HG02884 (cell line): ENCODE data around the gene ALK.

ENCODE experiments used
- ATAC-seq: cut with Tn5 transposase; IDR thresholded peaks from one replicate; pipeline ENCODE4 v1.9.1; 2021; ENCODE audit warnings: mild to moderate bottlenecking, moderate library complexity; ENCODE audit not compliant: unreplicated experiment

The ALK gene

DNA sequence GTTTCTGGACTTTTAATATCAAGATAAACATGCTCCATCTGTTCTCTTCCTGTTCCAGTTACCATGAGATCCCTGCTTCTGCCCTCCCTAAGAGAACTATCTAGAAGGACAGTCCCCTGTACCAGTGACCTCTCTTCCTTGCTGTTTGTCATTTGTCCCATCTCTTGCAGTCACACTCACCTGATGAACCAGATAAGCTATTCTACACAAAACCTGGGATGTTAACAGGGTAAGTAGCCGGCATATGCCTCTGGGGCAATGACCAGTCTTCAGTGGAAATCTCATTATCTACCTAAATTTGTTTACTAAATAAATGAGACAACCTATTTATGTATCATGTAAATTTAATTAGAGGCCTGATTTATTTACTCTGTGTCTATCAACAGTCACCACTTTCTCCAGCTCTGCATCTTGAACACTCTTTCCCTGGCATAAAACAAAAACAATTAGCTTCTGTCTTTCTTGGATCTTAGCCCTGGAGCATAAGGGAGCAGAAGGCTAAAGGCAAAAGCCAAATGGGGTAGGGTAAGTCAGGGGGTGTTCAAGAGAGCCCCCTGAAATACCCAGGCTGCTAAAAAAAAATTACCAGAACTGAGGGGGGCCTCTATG lies 337.7 kb downstream of the ALK start:
- ATAC-seq, result no peak

GRCh38 chr2:29583104-29583503 lies 338.3 kb downstream of the ALK start:
- ATAC-seq, result no peak

GRCh38 chr2:29582062-29582461 lies 339.3 kb downstream of the ALK start:
- ATAC-seq, result no peak

GRCh38 chr2:29580223-29580622 lies 341.2 kb downstream of the ALK start:
- no peak for ATAC-seq

DNA sequence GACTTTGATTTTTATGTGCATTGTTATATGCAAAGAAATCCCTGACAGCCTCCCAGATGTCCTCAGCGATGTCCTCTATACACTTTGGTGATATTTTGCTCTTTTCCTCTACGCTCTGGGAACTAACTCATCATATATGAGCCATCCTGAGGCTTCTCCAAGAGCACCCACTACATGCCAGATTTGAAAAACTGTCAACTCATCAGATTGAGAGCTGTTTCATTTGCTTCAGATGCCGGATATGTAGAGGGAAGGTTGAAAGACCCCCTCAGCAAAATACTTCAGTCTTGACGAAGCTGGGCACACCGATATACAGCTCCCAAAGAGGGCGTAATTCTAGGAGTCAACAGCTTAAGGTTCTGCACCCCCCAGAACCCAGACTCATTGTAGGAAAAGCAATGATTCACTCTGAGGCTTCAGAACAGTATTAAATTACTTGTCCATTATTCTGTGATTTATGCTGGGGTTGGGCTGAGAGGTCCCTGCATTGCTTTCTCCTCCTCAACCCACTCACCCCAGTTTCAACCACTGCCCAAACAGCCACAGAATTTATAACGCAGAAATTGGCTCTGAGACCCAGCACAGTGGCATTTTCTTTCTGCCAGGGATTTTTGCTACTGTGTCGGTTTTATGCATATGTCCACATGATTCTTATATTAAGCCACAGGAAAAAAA lies 341.8 kb downstream of the ALK start:
- ATAC-seq, result no peak

- ATAC-seq, result no peak
Measured at GRCh38 chr2:29578084-29578598, 343.2 kb downstream of the ALK start.

DNA sequence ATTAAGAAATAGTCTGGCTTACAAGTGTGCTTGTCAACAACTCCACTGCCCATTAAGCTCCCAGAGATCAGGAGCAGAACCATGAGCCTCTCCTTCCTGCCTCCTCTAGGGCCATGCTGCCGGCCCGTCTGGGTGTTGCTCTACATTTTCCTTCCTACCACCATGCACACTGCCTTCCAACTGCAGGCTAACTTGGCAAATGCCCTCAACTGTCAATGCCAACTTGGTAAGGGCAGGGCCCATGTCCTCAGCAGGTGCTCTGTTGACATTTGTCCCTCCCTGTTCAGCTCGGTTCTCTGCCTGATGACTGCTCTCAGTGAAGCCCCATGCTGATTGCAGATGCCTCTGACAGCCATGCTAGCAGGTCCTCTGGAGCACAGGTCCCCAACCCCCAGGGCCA lies 345.2 kb downstream of the ALK start:
- ATAC-seq, result no peak

- no peak for ATAC-seq
Measured at GRCh38 chr2:29575370-29575890, 346.0 kb downstream of the ALK start.

DNA sequence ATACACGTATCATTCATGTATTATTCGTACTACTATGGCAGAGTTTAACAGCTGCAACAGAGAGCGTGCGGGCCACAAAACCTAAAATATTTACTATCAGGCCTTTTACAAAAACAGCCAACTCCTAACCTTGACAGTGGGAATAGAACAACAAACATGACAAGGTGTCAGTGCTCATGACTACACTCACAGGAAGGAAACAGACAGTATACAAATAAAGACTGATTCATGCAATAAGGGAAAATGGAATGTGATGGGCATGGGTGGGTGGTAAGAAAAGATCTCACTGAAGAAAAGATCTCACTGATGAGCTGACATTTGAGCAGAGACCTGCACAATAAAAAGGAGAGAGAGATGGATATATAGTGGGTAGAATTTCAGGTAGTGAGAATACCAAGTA lies 347.8 kb downstream of the ALK start:
- ATAC-seq, result no peak

GRCh38 chr2:29573147-29573546 lies 348.2 kb downstream of the ALK start:
- no peak for ATAC-seq

- ATAC-seq, result no peak
Measured at GRCh38 chr2:29570539-29570938, 350.8 kb downstream of the ALK start.

GRCh38 chr2:29567906-29568520 lies 353.4 kb downstream of the ALK start:
- ATAC-seq, result no peak

- no peak for ATAC-seq
Measured at GRCh38 chr2:29563697-29564096, 357.7 kb downstream of the ALK start.

DNA sequence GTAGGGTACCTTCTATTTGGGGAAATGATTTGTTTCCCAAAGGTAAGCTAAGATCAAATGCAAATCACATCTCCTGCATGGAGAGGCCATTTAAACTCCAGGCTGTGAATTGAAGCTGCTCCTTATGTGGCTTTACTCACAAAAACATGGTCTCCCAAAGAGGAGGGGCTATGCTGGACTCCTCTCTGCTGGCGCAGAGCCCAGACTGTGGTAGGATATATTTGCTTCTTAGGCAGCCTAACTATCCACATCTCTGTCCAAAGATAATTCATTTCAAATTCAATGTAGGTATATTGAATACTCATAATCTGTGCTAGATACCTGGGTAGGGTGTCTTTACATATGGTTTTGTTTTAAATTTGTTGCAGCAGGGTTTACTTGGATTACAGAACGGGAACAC lies 358.5 kb downstream of the ALK start:
- ATAC-seq, result no peak

DNA sequence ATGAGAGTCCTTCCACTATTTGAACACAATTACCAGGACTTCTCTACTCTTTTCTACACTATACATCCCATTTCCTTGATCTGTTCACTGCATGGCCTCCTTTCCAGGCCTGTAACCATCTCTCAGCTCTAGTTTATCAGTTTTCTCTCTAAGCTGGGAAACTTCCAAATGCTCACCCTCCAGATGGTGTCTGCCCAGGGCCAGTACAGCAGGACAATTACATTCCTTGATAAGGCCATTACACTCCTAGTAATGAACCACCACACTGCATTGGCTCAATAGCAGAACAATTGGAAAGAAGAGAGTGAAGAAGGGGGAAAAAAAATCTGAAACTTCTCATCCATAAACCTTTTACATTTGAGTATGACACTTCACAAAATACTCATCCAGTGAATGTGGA lies 359.1 kb downstream of the ALK start:
- no peak for ATAC-seq

DNA sequence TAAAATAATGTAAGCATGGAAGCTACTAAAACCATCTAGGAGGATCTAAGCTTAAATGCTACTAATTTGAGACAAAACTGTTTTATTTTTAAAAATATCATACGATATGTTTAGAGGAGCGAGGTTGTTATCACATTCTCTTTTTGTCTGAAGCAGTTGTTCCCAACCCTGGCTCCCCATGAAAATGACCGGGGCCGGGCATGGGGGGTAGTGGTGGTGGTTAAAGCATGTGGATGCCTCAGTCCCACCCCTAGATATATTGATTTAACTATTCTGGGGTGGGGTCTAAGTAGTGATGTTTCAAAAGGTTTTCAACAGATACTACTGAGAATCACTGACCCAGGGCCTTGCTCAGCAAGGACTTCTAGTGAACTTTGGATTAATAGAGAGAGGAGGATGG lies 359.8 kb downstream of the ALK start:
- no peak for ATAC-seq

- ATAC-seq, result no peak
Measured at GRCh38 chr2:29561181-29561580, 360.2 kb downstream of the ALK start.

DNA sequence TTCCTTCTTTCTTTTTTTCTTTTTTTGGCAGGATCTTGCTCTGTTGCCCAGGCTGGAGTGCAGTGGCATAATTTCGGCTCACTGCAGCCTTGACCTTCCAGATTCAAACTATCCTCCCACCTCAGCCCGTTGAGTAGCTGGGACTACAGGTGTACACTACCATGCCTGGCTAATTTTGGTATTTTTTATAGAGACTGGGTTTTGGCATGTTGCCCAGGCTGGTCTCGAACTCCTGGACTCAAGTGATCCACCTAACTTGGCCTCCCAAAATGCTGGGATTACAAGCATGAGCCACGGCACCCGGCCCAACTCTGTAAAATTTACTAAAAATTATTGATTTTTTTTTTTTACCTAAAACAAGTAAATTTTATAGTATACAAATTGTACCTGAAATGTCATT lies 360.8 kb downstream of the ALK start:
- ATAC-seq, result no peak

DNA sequence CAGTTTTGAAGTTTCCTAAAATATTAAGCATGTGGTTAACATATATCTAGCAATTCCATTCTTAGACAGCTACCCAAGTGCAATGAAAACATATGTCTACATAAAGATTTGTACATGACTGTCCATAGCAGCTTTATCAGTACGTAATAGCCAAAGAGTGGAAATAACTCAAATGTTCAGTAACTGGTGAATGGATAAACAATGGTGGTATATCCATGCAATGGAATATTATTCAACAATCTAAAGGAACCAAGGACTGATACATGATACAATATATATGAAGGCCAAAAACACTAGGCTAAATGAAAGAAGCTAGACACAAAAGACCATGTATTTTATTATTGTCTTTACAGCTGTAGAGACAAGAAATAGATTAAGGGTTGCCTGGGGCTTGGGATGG lies 361.4 kb downstream of the ALK start:
- no peak for ATAC-seq

DNA sequence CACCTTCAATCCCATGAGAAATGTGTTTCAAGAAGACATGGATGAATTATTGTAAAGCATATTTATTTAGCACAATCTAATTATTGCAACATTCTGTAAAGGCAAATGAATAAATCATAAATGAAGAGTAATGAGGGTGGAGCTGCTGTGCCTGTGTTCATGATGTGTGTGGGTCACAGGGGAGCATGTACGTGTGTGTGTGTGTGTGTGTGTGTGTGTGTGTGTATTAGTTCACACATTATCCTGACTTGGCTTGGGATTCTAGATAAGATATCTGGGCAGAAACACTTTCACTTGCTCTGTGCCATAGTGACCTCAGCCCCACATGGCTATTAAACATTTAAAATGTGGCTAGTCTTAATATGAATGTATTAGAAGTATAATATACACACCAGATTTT lies 361.8 kb downstream of the ALK start:
- no peak for ATAC-seq

- ATAC-seq, result no peak
Measured at GRCh38 chr2:29558097-29558496, 363.3 kb downstream of the ALK start.

DNA sequence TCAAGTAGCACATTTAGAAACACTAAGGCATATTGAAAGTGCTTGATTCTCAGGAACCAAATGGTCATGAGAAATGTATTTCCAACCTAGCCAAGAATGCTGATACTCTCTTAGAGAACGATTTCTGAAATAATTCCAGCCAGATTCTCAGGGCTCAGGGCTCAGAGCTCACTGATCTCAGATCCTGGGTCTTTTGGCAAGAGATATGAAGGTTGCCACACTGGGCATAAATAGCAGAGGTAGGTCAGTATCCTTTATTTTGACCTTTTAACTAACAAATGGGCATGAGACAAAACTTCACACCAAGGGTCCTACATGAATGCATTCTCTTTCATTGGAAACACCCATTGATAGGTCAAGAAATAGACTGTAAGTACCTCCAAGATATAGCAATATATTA lies 364.1 kb downstream of the ALK start:
- no peak for ATAC-seq
